H1 (cell line): ENCODE measurements around the gene QDPR. TPM values are rescaled to one million over a fixed set of nuclear protein-coding genes. Genes with fewer than 3 reads are reported as not detected.

Experiments
- CTCF ChIA-PET: fragments of 300-600 bp; sonication (Branson Sonifier 250); formaldehyde crosslinking; loops from one replicate; lab custom pipeline; 2021; ENCODE audit not compliant: partially characterized antibody; lab: Charles Lee
- POLR2A ChIA-PET: fragments of 300-600 bp; sonication (Branson Sonifier 250); formaldehyde crosslinking; loops from one replicate; lab custom pipeline; 2021; ENCODE audit warnings: inconsistent platforms; ENCODE audit not compliant: partially characterized antibody; lab: Charles Lee
- DNase-seq, 2 experiments: peaks; one replicate each; pipeline versions ENCODE4 v3.0.0 to v3.0.0-alpha.2; 2010 to 2022; ENCODE audit warnings: low spot score in 2 of 2, low read depth in 1 of 2, mixed read lengths in 1 of 2
- FAIRE-seq: peaks from 2 replicates; lab custom pipeline; 2011; peaks lifted over from hg19 to GRCh38; lab: Jason Lieb, UNC
- H2AFZ ChIP-seq: 2 replicates; pipeline ENCODE4 v1.8.1; 2012; ENCODE audit warnings: low read length, inconsistent platforms
- H2AK5ac ChIP-seq: 2 replicates; pipeline ENCODE4 v1.6.1; 2013; ENCODE audit warnings: low read depth, low read length
- H2BK120ac ChIP-seq: replicated peaks from 2 replicates; pipeline ENCODE3; 2013; ENCODE audit warnings: low read depth, low read length, inconsistent platforms
- H2BK12ac ChIP-seq: 2 replicates; pipeline ENCODE4 v1.6.1; 2013; ENCODE audit warnings: low read depth, low read length
- H2BK15ac ChIP-seq: 2 replicates; pipeline ENCODE4 v1.6.1; 2013; ENCODE audit warnings: low read length
- H2BK20ac ChIP-seq: 2 replicates; pipeline ENCODE4 v1.6.1; 2013; ENCODE audit warnings: low read length
- H2BK5ac ChIP-seq: 2 replicates; pipeline ENCODE4 v1.6.1; 2013; ENCODE audit warnings: low read depth, low read length
- H3K14ac ChIP-seq: 2 replicates; pipeline ENCODE4 v1.6.1; 2013; ENCODE audit warnings: inconsistent platforms; ENCODE audit not compliant: insufficient read length
- H3K18ac ChIP-seq: 2 replicates; pipeline ENCODE4 v1.6.1; 2013; ENCODE audit warnings: low read length; ENCODE audit errors: extremely low read depth
- H3K23ac ChIP-seq: 2 replicates; pipeline ENCODE4 v1.6.1; 2013; ENCODE audit warnings: inconsistent platforms; ENCODE audit not compliant: insufficient read length
- H3K23me2 ChIP-seq: 2 replicates; pipeline ENCODE4 v1.6.1; 2013; ENCODE audit warnings: low read depth, low read length
- H3K27ac ChIP-seq: 2 replicates; pipeline ENCODE4 v1.6.1; 2011; ENCODE audit warnings: low read depth, low read length, inconsistent platforms
- H3K27me3 ChIP-seq, 4 experiments: replicated peaks in 1 of 4; 1 replicate in 1 of 4; 2 replicates in 3 of 4; pipeline versions ENCODE4 v1.6.1 to v1.8.1; 2011 to 2013; ENCODE audit warnings: low read length in 3 of 4, mild to moderate bottlenecking in 3 of 4, inconsistent platforms in 2 of 4, mixed read lengths in 2 of 4, moderate library complexity in 1 of 4; ENCODE audit not compliant: control insufficient read depth in 3 of 4, insufficient read depth in 3 of 4; ENCODE audit errors: extremely low read depth in 1 of 4
- H3K36me3 ChIP-seq, 4 experiments: 2 replicates each; pipeline versions ENCODE4 v1.6.1 to v1.8.1; 2011 to 2013; ENCODE audit warnings: mild to moderate bottlenecking in 4 of 4, low read length in 3 of 4, moderate library complexity in 2 of 4, control low read depth in 1 of 4, inconsistent platforms in 1 of 4; ENCODE audit not compliant: insufficient read depth in 4 of 4, control insufficient read depth in 2 of 4
- H3K4ac ChIP-seq: replicated peaks from 2 replicates; pipeline ENCODE3; 2013; ENCODE audit warnings: low read length, low read depth, mixed read lengths, inconsistent platforms; ENCODE audit not compliant: insufficient read length
- H3K4me1 ChIP-seq, 4 experiments: replicated peaks in 1 of 4; 1 replicate in 1 of 4; 2 replicates in 3 of 4; pipeline versions ENCODE4 v1.6.1 to v1.8.1; 2011 to 2013; ENCODE audit warnings: low read length in 3 of 4, inconsistent platforms in 2 of 4, mixed read lengths in 1 of 4; ENCODE audit not compliant: insufficient read depth in 4 of 4, control insufficient read depth in 3 of 4
- H3K4me2 ChIP-seq, 2 experiments: 2 replicates each; pipeline versions ENCODE4 v1.6.1 to v1.8.1; 2011 to 2013; ENCODE audit warnings: low read depth in 2 of 2, low read length in 2 of 2, control low read depth in 1 of 2, inconsistent platforms in 1 of 2, mild to moderate bottlenecking in 1 of 2; ENCODE audit not compliant: insufficient read depth in 1 of 2
- H3K4me3 ChIP-seq, 4 experiments: fragments of 200-600, 300-600 bp in 1 of 4; sonication (generic), shearing (Covaris generic), sonication (Bioruptor Twin) in 1 of 4; 2 replicates each; pipeline versions ENCODE4 v1.5.1 to v1.8.1; 2011 to 2016; ENCODE audit warnings: low read length in 4 of 4, low read depth in 3 of 4, control low read depth in 2 of 4, inconsistent platforms in 2 of 4, mild to moderate bottlenecking in 2 of 4, mixed read lengths in 1 of 4, moderate library complexity in 1 of 4; ENCODE audit not compliant: insufficient read depth in 2 of 4; ENCODE audit errors: extremely low read depth in 1 of 4
- H3K56ac ChIP-seq: replicated peaks from 2 replicates; pipeline ENCODE3; 2013; ENCODE audit warnings: low read depth, mild to moderate bottlenecking, mixed read lengths, low read length, inconsistent platforms; ENCODE audit not compliant: insufficient read length
- H3K79me1 ChIP-seq: 2 replicates; pipeline ENCODE4 v1.6.1; 2013; ENCODE audit warnings: low read depth, low read length, control low read depth
- H3K79me2 ChIP-seq, 2 experiments: 2 replicates each; pipeline versions ENCODE4 v1.6.1 to v1.8.1; 2012 to 2013; ENCODE audit warnings: low read length in 2 of 2, mild to moderate bottlenecking in 2 of 2, inconsistent platforms in 1 of 2; ENCODE audit not compliant: insufficient read depth in 2 of 2, control insufficient read depth in 1 of 2
- H3K9ac ChIP-seq, 4 experiments: replicated peaks in 1 of 4; 1 replicate in 1 of 4; 2 replicates in 3 of 4; pipeline versions ENCODE4 v1.6.1 to v1.8.1; 2011 to 2013; ENCODE audit warnings: low read depth in 3 of 4, low read length in 3 of 4, control low read depth in 2 of 4, mild to moderate bottlenecking in 2 of 4, moderate library complexity in 2 of 4, inconsistent platforms in 1 of 4; ENCODE audit errors: extremely low read depth in 1 of 4
- H3K9me3 ChIP-seq, 2 experiments: 2 replicates each; pipeline versions ENCODE4 v1.6.1 to v1.8.1; 2012 to 2013; ENCODE audit warnings: mild to moderate bottlenecking in 2 of 2, moderate library complexity in 2 of 2, control low read depth in 1 of 2, inconsistent platforms in 1 of 2, low read depth in 1 of 2, low read length in 1 of 2, mixed read lengths in 1 of 2; ENCODE audit not compliant: insufficient read depth in 2 of 2
- H4K20me1 ChIP-seq, 2 experiments: replicated peaks in 1 of 2; 2 replicates each; pipeline versions ENCODE3 to v1.8.1; 2011 to 2013; ENCODE audit warnings: inconsistent platforms in 2 of 2, low read length in 2 of 2, mild to moderate bottlenecking in 1 of 2; ENCODE audit not compliant: insufficient read depth in 2 of 2, control insufficient read depth in 1 of 2
- H4K5ac ChIP-seq: 2 replicates; pipeline ENCODE4 v1.6.1; 2013; ENCODE audit warnings: low read length, low read depth, mixed read lengths, inconsistent platforms; ENCODE audit not compliant: insufficient read length
- H4K8ac ChIP-seq: 2 replicates; pipeline ENCODE4 v1.8.0; 2013; ENCODE audit warnings: mild to moderate bottlenecking, moderate library complexity, low read length, inconsistent platforms; ENCODE audit not compliant: insufficient read depth; ENCODE audit errors: extremely low read depth
- H4K91ac ChIP-seq: replicated peaks from 2 replicates; pipeline ENCODE3; 2013; ENCODE audit warnings: low read length, mixed read lengths, inconsistent platforms; ENCODE audit not compliant: insufficient read length
- FOSL1 ChIP-seq: IDR thresholded peaks from 2 replicates; pipeline ENCODE4 v1.6.1; 2011; ENCODE audit warnings: mild to moderate bottlenecking, low read depth, low read length, moderate library complexity; ENCODE audit not compliant: insufficient read depth
- SP4 ChIP-seq: IDR thresholded peaks from 2 replicates; pipeline ENCODE4 v1.6.1; 2012; ENCODE audit warnings: low read length, inconsistent platforms
- WGBS, 2 experiments: shearing (Covaris generic) in 1 of 2; methylation state at CpG; one replicate each; pipeline versions ENCODE4 v1.1.6 to v1.1.7; 2013 to 2015; ENCODE audit warnings: low lambda C conversion rate in 2 of 2, mixed read lengths in 2 of 2, inconsistent platforms in 1 of 2, low coverage in 1 of 2, missing lambda C conversion rate in 1 of 2; ENCODE audit not compliant: insufficient replicate concordance in 2 of 2, insufficient coverage in 1 of 2, insufficient read length in 1 of 2; ENCODE audit errors: extremely low coverage in 1 of 2, missing lambda C conversion rate in 1 of 2; 5-methylcytosine and 5-hydroxymethylcytosine counted together
- polyA plus RNA-seq, 7 experiments: library from polyadenylated mRNA; depleted of rRNA in 3 of 7; stranded (reverse) in 5 of 7; unstranded in 2 of 7; fragments of >200 nt in 5 of 7; fragments of 200-250 nt in 2 of 7; gene quantifications; 1 replicate in 5 of 7; 2 replicates in 1 of 7; 4 replicates in 1 of 7; pipeline versions ENCODE4 v1.2.1 to v1.2.3, GENCODE V29; 2011 to 2013; ENCODE audit warnings: missing spikeins in 2 of 7, mixed read lengths in 2 of 7
- total RNA-seq: library from RNA; stranded (reverse); fragmentation: NEBNext Ultra II Directional; extraction: Animal tissue kit (Norgen Biotek cat#: 25700); gene quantifications from 2 replicates; pipeline ENCODE4 v1.2.1, GENCODE V29; 2021

Gene QDPR
- total and polyA plus RNA-seq, 2 of the 8 experiments (the other 6 are each of a cell fraction or from before 2014, with no cell fraction given): 33.6 to 35.9 TPM

GRCh38 chr4:17436750-17437090, 75.2 kb downstream of the QDPR start:
- H2BK20ac ChIP-seq: no peak overlapping the region
- no peak overlapping the region for H2BK15ac ChIP-seq
- no peak overlapping the region for H2AK5ac ChIP-seq
- POLR2A ChIA-PET: no interaction called here
- H3K9me3 ChIP-seq: peaks cover 0 to 7% of the 10 kb centered on the region in 2 experiments; a peak in 1 of 4 replicates
- no peaks in the 10 kb centered on the region for H3K4me1 ChIP-seq
- no peak overlapping the region for H4K8ac ChIP-seq
- H3K18ac ChIP-seq: no peak overlapping the region
- H2BK5ac ChIP-seq: no peak overlapping the region
- no peak overlapping the region for H3K14ac ChIP-seq
- FAIRE-seq (no peak), DNase-seq (no peak)
- no peaks in the 10 kb centered on the region for H3K23me2 ChIP-seq
- no peaks in the 10 kb centered on the region for H4K20me1 ChIP-seq
- no peak overlapping the region for H3K23ac ChIP-seq
- H3K56ac ChIP-seq: no peak overlapping the region
- no peaks in the 10 kb centered on the region for H3K36me3 ChIP-seq
- no peak overlapping the region for H4K5ac ChIP-seq
- no peaks in the 10 kb centered on the region for H3K79me2 ChIP-seq
- no peak overlapping the region for H3K9ac ChIP-seq
- H3K4ac ChIP-seq: no peak overlapping the region
- no peak overlapping the region for H3K4me3 ChIP-seq
- CTCF ChIA-PET: interaction anchor here (1.1 to 2.3 kb wide), 3 partner anchors 9 to 11 kb away, joined by 3 to 21 read pairs (median 4); no protein-coding TSS in a partner anchor
- no peaks in the 10 kb centered on the region for H3K79me1 ChIP-seq
- 98% methylated on average over 20 of the region's 28 CpGs; no CpG with 5 or more reads in 1 of the 2 experiments for WGBS, 2 experiments
- no peaks in the 10 kb centered on the region for H3K27me3 ChIP-seq
- no peak overlapping the region for H3K4me2 ChIP-seq
- H3K27ac ChIP-seq: no peak overlapping the region
- H4K91ac ChIP-seq: no peak overlapping the region
- no peak overlapping the region for H2BK12ac ChIP-seq
- H2AFZ ChIP-seq: no peak overlapping the region
- TF ChIP-seq SP4 (no peak), FOSL1 (no peak)
- no peak overlapping the region for H2BK120ac ChIP-seq

Other genes starting within 250 kb of the QDPR start
- gene CLRN2, start 3.1 kb upstream of the QDPR start, total RNA-seq: not detected in 2 replicates
- not detected in 2 replicates for gene CLRN2, start 3.1 kb upstream of the QDPR start, polyA plus RNA-seq (2011; rRNA removed)
- gene LAP3, start 65.1 kb upstream of the QDPR start, total RNA-seq: 50.9 TPM in 2 replicates
- 17.7 and 28.3 TPM in 2 replicates for gene LAP3, start 65.1 kb upstream of the QDPR start, polyA plus RNA-seq (2011; rRNA removed)
- gene MED28, start 102.6 kb upstream of the QDPR start, total RNA-seq: 87.1 and 101 TPM in 2 replicates
- 21.8 and 24.0 TPM in 2 replicates for gene MED28, start 102.6 kb upstream of the QDPR start, polyA plus RNA-seq (2011; rRNA removed)